GM12873 (cell line): ENCODE measurements around the gene LMCD1.
A peak's percentile ranks its signal among the peaks of the same experiment; 100 is the strongest.

ENCODE experiments used
- CTCF ChIP-seq: IDR thresholded peaks from 2 replicates; pipeline ENCODE4 v1.5.1; 2012; ENCODE audit warnings: low read depth, mild to moderate bottlenecking, moderate library complexity, low read length, control low read depth; ENCODE audit not compliant: insufficient read depth; ENCODE audit errors: missing control alignments

The LMCD1 gene

DNA sequence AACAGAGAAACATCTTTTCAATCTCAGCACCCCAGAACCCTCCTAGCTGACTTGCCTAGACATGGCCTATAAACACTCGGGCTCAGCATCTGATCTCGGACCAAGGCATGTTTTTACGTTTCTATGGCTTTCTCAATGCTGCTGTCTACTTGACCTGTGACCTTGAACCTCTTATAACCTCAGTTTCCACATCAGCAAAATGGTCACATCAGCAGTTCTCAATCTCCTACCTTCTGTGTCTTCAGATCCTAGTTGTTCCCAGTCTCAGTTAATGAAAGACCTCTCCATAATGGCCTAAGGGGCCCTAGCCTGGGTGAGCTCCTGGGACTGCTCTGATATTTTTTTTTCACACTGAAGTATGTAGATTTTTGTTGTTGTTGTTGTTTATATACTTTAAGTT, 103.4 kb downstream of the LMCD1 start:
- no peak for TF ChIP-seq CTCF

DNA sequence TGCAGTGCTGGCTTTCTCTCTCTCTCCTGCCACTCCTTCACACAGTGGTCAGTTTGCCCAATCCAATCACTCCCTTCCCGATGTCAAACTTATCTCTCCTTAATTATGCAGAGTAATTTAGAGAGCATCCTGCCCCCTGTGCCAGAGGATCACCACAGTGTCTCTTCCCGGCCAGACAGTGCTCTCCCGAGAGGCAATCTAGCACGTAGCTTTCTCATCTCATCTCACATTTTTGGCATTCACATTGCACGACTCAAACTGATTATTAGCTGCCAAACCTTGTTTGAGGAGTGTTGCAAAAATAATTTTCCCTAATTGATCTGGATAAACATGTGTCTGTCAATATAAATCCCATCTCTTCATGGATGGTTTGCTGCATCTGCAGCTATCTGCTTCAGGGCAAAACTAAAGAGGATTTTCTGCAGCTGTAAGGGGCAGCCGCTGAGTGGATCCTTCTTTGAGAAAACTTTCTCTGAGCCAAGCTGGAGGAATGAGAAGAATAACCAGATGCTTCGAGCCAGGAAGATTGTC, 105.1 kb downstream of the LMCD1 start:
- TF ChIP-seq CTCF, result no peak

- TF ChIP-seq CTCF, result peak; percentile 50
Measured at GRCh38 chr3:8607234-8608040, 105.8 kb downstream of the LMCD1 start.

- no peak for TF ChIP-seq CTCF
Measured at GRCh38 chr3:8608041-8608790, 106.6 kb downstream of the LMCD1 start.

- TF ChIP-seq CTCF, result no peak
Measured at GRCh38 chr3:8608791-8609467, 107.3 kb downstream of the LMCD1 start.

DNA sequence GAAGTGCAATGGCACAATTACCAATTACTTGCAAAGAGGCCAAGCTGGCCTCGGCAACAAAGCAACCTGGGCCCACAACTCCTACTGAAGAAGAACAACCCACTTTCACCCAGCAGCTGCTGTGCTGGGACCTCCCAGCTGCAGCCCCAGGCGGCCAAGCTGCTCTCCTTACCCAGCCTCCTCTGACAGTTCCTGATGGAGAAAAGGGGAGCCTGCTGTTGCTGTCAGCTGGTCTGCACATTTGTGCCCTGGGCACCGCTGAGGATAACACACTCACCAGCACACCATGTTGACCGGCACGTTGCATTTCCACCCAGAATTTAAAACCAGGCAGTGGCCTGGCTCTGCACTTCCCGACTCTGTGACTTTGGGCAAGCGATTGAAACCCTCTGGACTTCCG, 109.3 kb downstream of the LMCD1 start:
- TF ChIP-seq CTCF, result no peak

- no peak for TF ChIP-seq CTCF
Measured at GRCh38 chr3:8617921-8618320, 116.3 kb downstream of the LMCD1 start.
